GM23338 (cell line): ENCODE data around the gene SRPRA. TPM values are rescaled to one million over a fixed set of nuclear protein-coding genes. Genes with fewer than 3 reads are reported as not detected.

Experiments
- ATAC-seq: fragments of 200-7000 bp; cut with Tn5 transposase; 3 replicates; pipeline ENCODE4 v1.9.1; 2020
- DNase-seq: peaks from one replicate; pipeline ENCODE4 v3.0.0-alpha.2; 2015; ENCODE audit warnings: low spot score
- H2AFZ ChIP-seq: fragments of 200-600 bp; sonication (generic); 2 replicates; pipeline ENCODE4 v1.8.0; 2016; ENCODE audit warnings: antibody characterized with exemption, mild to moderate bottlenecking, moderate library complexity
- H3F3A ChIP-seq: fragments of 200-600 bp; sonication (generic); replicated peaks from 2 replicates; pipeline ENCODE4 v1.8.0; 2017; ENCODE audit warnings: antibody characterized with exemption, mixed run types, low read depth
- H3K27ac ChIP-seq: fragments of 200-600 bp; sonication (generic); 2 replicates; pipeline ENCODE4 v1.6.1; 2016; ENCODE audit warnings: low read depth
- H3K27me3 ChIP-seq: fragments of 200-600 bp; sonication (generic); 2 replicates; pipeline ENCODE4 v1.8.0; 2016; ENCODE audit warnings: mild to moderate bottlenecking, mixed run types, moderate library complexity; ENCODE audit not compliant: insufficient read depth
- H3K36me3 ChIP-seq: fragments of 200-600 bp; sonication (generic); 2 replicates; pipeline ENCODE4 v1.8.0; 2016; ENCODE audit warnings: mild to moderate bottlenecking; ENCODE audit not compliant: insufficient read depth
- H3K4me1 ChIP-seq: fragments of 200-600 bp; sonication (generic); 2 replicates; pipeline ENCODE4 v1.8.0; 2016; ENCODE audit warnings: mild to moderate bottlenecking, moderate library complexity; ENCODE audit not compliant: insufficient read depth
- H3K4me2 ChIP-seq: fragments of 200-600 bp; sonication (generic); 2 replicates; pipeline ENCODE4 v1.7.1; 2017; ENCODE audit warnings: mixed run types
- H3K4me3 ChIP-seq: fragments of 200-600 bp; sonication (generic); 2 replicates; pipeline ENCODE4 v1.6.1; 2016; ENCODE audit warnings: mixed run types
- H3K79me2 ChIP-seq: fragments of 200-600 bp; sonication (generic); replicated peaks from 2 replicates; pipeline ENCODE4 v1.8.0; 2017; ENCODE audit warnings: mild to moderate bottlenecking; ENCODE audit not compliant: insufficient read depth
- H3K9me2 ChIP-seq: fragments of 200-600 bp; sonication (generic); 2 replicates; pipeline ENCODE4 v1.8.0; 2017; ENCODE audit not compliant: insufficient read depth
- H4K20me1 ChIP-seq: fragments of 200-600 bp; sonication (generic); replicated peaks from 2 replicates; pipeline ENCODE4 v1.8.0; 2017; ENCODE audit warnings: mild to moderate bottlenecking; ENCODE audit not compliant: insufficient read depth
- H3K27ac Mint-ChIP-seq: 2 replicates; pipeline ENCODE4 v1.8.0; 2020; ENCODE audit warnings: inconsistent platforms, mild to moderate bottlenecking, moderate library complexity, mixed read lengths
- H3K27me3 Mint-ChIP-seq: 3 replicates; pipeline ENCODE4 v1.8.0; 2022; ENCODE audit warnings: low read depth, mild to moderate bottlenecking, moderate library complexity, mixed read lengths, inconsistent platforms; ENCODE audit not compliant: insufficient read depth, poor library complexity
- H3K36me3 Mint-ChIP-seq: 3 replicates; pipeline ENCODE4 v1.8.0; 2021; ENCODE audit warnings: low read depth, mild to moderate bottlenecking, inconsistent platforms, moderate library complexity, mixed read lengths
- H3K4me1 Mint-ChIP-seq: 3 replicates; pipeline ENCODE4 v1.8.0; 2020; ENCODE audit warnings: mild to moderate bottlenecking, inconsistent platforms, mixed read lengths
- H3K4me3 Mint-ChIP-seq: 3 replicates; pipeline ENCODE4 v1.8.0; 2021; ENCODE audit warnings: moderate library complexity, mild to moderate bottlenecking, inconsistent platforms, mixed read lengths
- H3K9me3 Mint-ChIP-seq: 3 replicates; pipeline ENCODE4 v1.8.0; 2020; ENCODE audit warnings: moderate library complexity, mild to moderate bottlenecking, inconsistent platforms, mixed read lengths
- CREB1 ChIP-seq: fragments of 250-450 bp; sonication (Bioruptor Pico); IDR thresholded peaks from 2 replicates; pipeline ENCODE4 v1.5.0; 2020; ENCODE audit warnings: low read depth, mild to moderate bottlenecking, moderate library complexity
- ETS1 ChIP-seq: IDR thresholded peaks from 2 replicates; pipeline ENCODE4 v1.6.1; 2016; ENCODE audit warnings: antibody characterized with exemption
- EZH2 ChIP-seq: fragments of 200-600 bp; sonication (generic); IDR thresholded peaks from one replicate; pipeline ENCODE4 v1.8.0; 2017; ENCODE audit warnings: antibody characterized with exemption, mild to moderate bottlenecking, low read depth; ENCODE audit not compliant: unreplicated experiment
- EZH2phosphoT487 ChIP-seq: fragments of 200-600 bp; sonication (generic); IDR thresholded peaks from one replicate; pipeline ENCODE4 v1.8.1; 2018; ENCODE audit warnings: antibody characterized with exemption; ENCODE audit not compliant: unreplicated experiment
- JUNB ChIP-seq: IDR thresholded peaks from one replicate; pipeline ENCODE4 v1.6.1; 2016; ENCODE audit warnings: antibody characterized with exemption; ENCODE audit not compliant: unreplicated experiment
- NANOG ChIP-seq: IDR thresholded peaks from 2 replicates; pipeline ENCODE4 v1.6.1; 2016; ENCODE audit warnings: antibody characterized with exemption, borderline replicate concordance
- REST ChIP-seq: IDR thresholded peaks from one replicate; pipeline ENCODE4 v1.6.1; 2018; ENCODE audit warnings: antibody characterized with exemption; ENCODE audit not compliant: unreplicated experiment
- STAT1 ChIP-seq: IDR thresholded peaks from one replicate; pipeline ENCODE4 v1.6.1; 2016; ENCODE audit warnings: antibody characterized with exemption; ENCODE audit not compliant: unreplicated experiment
- ZNF114 ChIP-seq: fragments of 250-450 bp; sonication (Bioruptor Pico); IDR thresholded peaks from 2 replicates; pipeline ENCODE4 v1.5.0; 2020; ENCODE audit warnings: mild to moderate bottlenecking, moderate library complexity
- ZNF331 ChIP-seq: fragments of 250-450 bp; sonication (Bioruptor Pico); IDR thresholded peaks from 2 replicates; pipeline ENCODE4 v1.5.0; 2020; ENCODE audit warnings: low read depth, mild to moderate bottlenecking, moderate library complexity
- ZNF462 ChIP-seq: fragments of 250-450 bp; sonication (Bioruptor Pico); IDR thresholded peaks from 2 replicates; pipeline ENCODE4 v1.5.0; 2020; ENCODE audit warnings: mild to moderate bottlenecking, moderate library complexity
- polyA plus RNA-seq: library from polyadenylated mRNA; unstranded; fragments of >200 nt; fragmentation: Nextera tagmentation; extraction: Ambion mirVana; gene quantifications from 2 replicates; pipeline ENCODE4 v1.2.1, GENCODE V29; 2016
- total RNA-seq: library from RNA; depleted of rRNA; stranded (reverse); fragments of >200 nt; shearing (Covaris generic); gene quantifications from 2 replicates; pipeline ENCODE4 v1.2.3, GENCODE V29; 2014

The SRPRA gene
- total and polyA plus RNA-seq, 2 experiments from 2014 or later: 27.1 to 53.2 TPM

GRCh38 chr11:126246636-126247035 is 22.1 kb downstream of the SRPRA start (continued):
- TF ChIP-seq ZNF331 (no peak), ZNF462 (no peak), EZH2 (no peak), ZNF114 (CRISPR knock-in tag) (no peak), CREB1 (CRISPR knock-in tag) (no peak), EZH2phosphoT487 (no peak), STAT1 (no peak), NANOG (no peak), JUNB (no peak)

GRCh38 chr11:126233391-126233790 is 35.3 kb downstream of the SRPRA start:
- no peak overlapping the region for H3K4me3 ChIP-seq
- Mint-ChIP-seq H3K9me3 (no peaks in the 10 kb centered on the region), H3K4me1 (no peaks in the 10 kb centered on the region), H3K4me3 (no peak overlapping the region), H3K27ac (no peak overlapping the region), H3K27me3 (peaks cover 3% of the 10 kb centered on the region), H3K36me3 (peaks cover 27% of the 10 kb centered on the region)
- ATAC-seq: no peak
- H3K79me2 ChIP-seq: peaks cover 49% of the 10 kb centered on the region
- 0 out of 2 replicates have a peak, but pooled peaks cover 4% of the 10 kb centered on the region for H3F3A ChIP-seq
- H3K36me3 ChIP-seq: peaks cover 5% of the 10 kb centered on the region; the same call in 1 of the 2 replicates
- no peak overlapping the region for H3K27ac ChIP-seq
- DNase-seq: no peak
- no peak overlapping the region for H3K4me2 ChIP-seq
- TF ChIP-seq ETS1 (no peak), CREB1 (CRISPR knock-in tag) (no peak), ZNF114 (CRISPR knock-in tag) (no peak), ZNF331 (no peak), REST (no peak), EZH2 (no peak), NANOG (no peak), EZH2phosphoT487 (no peak)
- no peaks in the 10 kb centered on the region for H3K4me1 ChIP-seq
- no peaks in the 10 kb centered on the region for H3K9me2 ChIP-seq
- peaks cover 7% of the 10 kb centered on the region for H4K20me1 ChIP-seq
- H2AFZ ChIP-seq: no peak overlapping the region
- H3K27me3 ChIP-seq: no peaks in the 10 kb centered on the region
